Measurements from ENCODE around the gene EP400.

DNA sequence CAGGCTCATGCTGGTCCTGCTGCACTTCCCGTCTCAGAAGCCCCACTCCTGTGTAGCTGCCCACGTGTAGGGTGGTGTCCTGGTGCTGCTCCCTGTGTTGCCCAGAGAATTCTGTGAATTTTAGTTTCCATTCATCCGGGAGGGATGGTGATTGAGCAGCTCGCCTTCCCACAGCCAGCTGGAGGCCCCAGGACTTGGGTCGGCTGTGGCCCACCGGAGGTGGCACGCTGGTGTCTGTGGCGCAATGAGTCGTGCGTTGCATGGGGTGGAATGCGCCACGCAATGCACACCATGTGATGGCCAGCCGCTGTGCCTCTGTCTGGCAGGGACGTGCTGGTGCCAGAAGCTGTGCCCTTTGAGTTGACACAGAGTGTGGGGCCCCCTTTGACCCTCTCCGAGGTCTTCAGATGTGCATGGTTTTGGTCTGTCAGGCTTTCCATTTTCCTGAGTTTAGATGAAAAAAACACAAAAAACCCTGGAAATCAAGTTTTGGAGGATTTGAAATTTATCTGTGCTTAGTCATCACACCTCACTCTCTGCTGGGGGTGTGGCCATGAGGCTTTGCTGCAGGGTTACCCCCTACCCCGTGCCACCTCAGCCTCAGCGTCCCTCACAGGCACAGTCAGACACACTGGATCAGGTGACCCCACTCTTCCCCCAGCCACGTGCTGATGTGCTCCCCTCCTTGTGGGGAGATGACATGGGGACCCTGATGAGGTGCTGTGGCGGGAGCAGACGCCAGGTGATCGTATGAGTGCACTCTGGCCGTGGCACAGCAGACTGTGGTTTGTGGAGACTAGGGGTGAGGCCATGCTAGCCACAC, 64.6 kb downstream of the EP400 start:
- TF ChIP-seq GATA3 (IDR thresholded peaks at IDR 0.05; ENCODE audit: low read depth, low read length): no peak
- no peak for TF ChIP-seq GATA2 (IDR thresholded peaks at IDR 0.05; ENCODE audit: low read depth, low read length)

All from SH-SY5Y (cell line).